ENCODE measurements around the gene SMIM21. TPM values are rescaled to one million over a fixed set of nuclear protein-coding genes. Genes with fewer than 3 reads are reported as not detected.

SMIM21 gene
- total RNA-seq, 3 donors from 2014 or later: not detected

DNA sequence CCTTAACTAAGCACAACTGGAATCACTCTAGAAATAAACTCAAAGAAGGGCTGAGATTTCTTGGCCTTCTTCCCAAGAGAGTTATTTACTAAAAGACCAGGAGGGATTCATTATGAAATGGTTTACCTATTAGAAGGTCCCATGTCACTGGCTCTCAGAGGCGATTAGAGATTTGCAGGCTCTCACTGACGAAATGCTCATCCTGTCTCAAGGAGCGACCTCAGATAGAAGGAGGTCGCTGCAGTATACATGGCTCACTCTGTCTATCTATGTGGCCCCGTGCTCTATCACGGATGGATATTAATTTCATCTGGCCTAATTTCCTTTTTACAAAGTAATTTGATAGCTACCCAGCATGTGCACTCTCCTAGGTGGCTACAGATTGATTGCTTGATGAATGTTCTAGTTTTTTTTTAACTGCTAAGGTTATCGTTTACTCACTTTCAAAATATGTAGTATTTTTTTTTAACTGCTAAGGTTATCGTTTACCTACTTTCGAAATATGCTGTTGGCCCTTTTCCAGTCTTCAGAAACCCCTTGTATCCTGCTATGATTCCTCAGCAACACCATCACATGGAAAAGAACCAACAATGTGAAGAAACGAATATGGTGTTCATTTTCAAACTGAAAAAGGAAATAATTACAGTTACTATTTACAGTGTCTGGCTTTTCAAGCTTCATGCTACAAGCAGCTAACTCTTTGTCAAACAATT is 9.1 kb downstream of the SMIM21 start:
- Histone ChIP-seq H3K4me1 (no peaks in the 10 kb centered on the region), H3K27ac (no peak overlapping the region), H3K36me3 (no peaks in the 10 kb centered on the region), H3K4me3 (no peak overlapping the region), H3K9me3 (peaks cover 0 to 4% of the 10 kb centered on the region in 2 donors), H3K27me3 (no peaks in the 10 kb centered on the region)
- no peak for TF ChIP-seq POLR2AphosphoS5 (IDR thresholded peaks at IDR 0.05)
- no peak for TF ChIP-seq CTCF (IDR thresholded peaks at IDR 0.05)
- TF ChIP-seq POLR2A (IDR thresholded peaks at IDR 0.05): no peak
- no peak for DNase-seq (ENCODE audit: low spot score in 2 of 2)
- intact Hi-C loops (cut with DNase I; ENCODE audit: low total_unique reads): no loop called here

DNA sequence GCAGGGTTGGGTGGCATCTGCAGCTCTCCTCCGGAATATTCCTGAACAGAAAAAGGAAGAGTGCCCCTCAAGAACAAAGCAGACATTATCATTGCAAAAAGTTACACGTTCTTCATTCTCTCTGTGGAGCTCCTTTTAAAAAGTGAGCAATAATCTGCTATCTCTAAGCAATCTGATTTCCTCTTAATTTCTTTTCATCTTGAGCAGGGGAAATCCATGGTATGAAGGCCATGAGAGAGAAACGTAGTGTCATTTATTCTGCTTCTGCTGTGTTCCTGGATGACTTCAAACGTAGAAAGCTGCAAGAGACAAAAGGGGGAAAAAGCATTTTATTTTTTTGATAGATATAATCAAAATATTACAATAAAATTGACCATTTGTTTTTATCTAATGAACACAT is 16.9 kb downstream of the SMIM21 start:
- intact Hi-C loops (cut with DNase I; ENCODE audit: low total_unique reads): no loop called here
- no peak overlapping the region for H3K4me3 ChIP-seq
- H3K27me3 ChIP-seq: no peaks in the 10 kb centered on the region
- TF ChIP-seq POLR2AphosphoS5 (IDR thresholded peaks at IDR 0.05) (no peak), POLR2A (IDR thresholded peaks at IDR 0.05) (no peak), CTCF (IDR thresholded peaks at IDR 0.05) (no peak)
- no peak for DNase-seq (ENCODE audit: low spot score in 2 of 2)
- H3K9me3 ChIP-seq: no peaks in the 10 kb centered on the region
- no peaks in the 10 kb centered on the region for H3K36me3 ChIP-seq
- no peaks in the 10 kb centered on the region for H3K4me1 ChIP-seq
- H3K27ac ChIP-seq: no peak overlapping the region

DNA sequence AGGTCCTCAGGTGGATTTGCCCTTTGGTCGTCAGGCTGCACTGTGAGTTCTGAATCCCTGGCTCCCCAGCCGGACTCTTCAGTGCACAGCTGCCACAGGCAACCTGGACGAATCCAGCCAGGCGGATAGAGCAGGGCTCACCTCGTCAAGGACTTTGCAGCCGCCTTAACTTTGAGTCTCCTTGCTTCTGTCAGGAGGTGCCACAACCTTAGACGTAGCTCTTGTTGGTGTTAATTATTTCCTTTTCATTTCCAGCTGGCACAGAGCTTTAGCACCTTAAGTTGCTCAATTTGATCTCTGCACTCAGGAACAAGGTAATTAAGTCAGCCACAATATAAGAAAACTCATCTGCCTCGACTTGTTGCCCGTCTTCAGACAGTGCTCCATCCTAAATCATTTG is 17.7 kb downstream of the SMIM21 start:
- intact Hi-C loops (cut with DNase I; ENCODE audit: low total_unique reads): no loop called here

GRCh38 chr18:75408554-75409506 is 18.7 kb downstream of the SMIM21 start:
- TF ChIP-seq POLR2A (IDR thresholded peaks at IDR 0.05) (no peak), POLR2AphosphoS5 (IDR thresholded peaks at IDR 0.05) (no peak), CTCF (IDR thresholded peaks at IDR 0.05) (no peak)
- intact Hi-C loops (cut with DNase I; ENCODE audit: low total_unique reads): no loop called here
- no peaks in the 10 kb centered on the region for H3K36me3 ChIP-seq
- no peaks in the 10 kb centered on the region for H3K9me3 ChIP-seq
- no peak overlapping the region for H3K27ac ChIP-seq
- no peaks in the 10 kb centered on the region for H3K27me3 ChIP-seq
- H3K4me3 ChIP-seq: no peak overlapping the region
- no peak for DNase-seq (ENCODE audit: low spot score in 2 of 2)
- H3K4me1 ChIP-seq: no peaks in the 10 kb centered on the region

More for the DNA sequence above, 17.7 kb downstream of the SMIM21 start:
- Histone ChIP-seq H3K9me3 (no peaks in the 10 kb centered on the region), H3K27ac (no peak overlapping the region), H3K4me3 (no peak overlapping the region), H3K4me1 (no peaks in the 10 kb centered on the region), H3K36me3 (no peaks in the 10 kb centered on the region), H3K27me3 (no peaks in the 10 kb centered on the region)
- no peak for DNase-seq (ENCODE audit: low spot score in 2 of 2)
- TF ChIP-seq CTCF (IDR thresholded peaks at IDR 0.05) (no peak), POLR2A (IDR thresholded peaks at IDR 0.05) (no peak), POLR2AphosphoS5 (IDR thresholded peaks at IDR 0.05) (no peak)

Measured in breast epithelium (tissue), 4 donors.